Keratinocyte (primary cell): Measurements from ENCODE around the gene SMARCA4.

Experiments
- CTCF ChIP-seq, 3 experiments: IDR thresholded peaks in 1 of 3; conservative IDR thresholded peaks in 1 of 3; optimal IDR thresholded peaks in 1 of 3; 2 replicates in 2 of 3; 3 replicates in 1 of 3; pipeline versions ENCODE3 to v1.5.1; 2011; ENCODE audit warnings: low read length in 3 of 3, mild to moderate bottlenecking in 3 of 3, moderate library complexity in 2 of 3, control low read depth in 1 of 3, inconsistent platforms in 1 of 3; ENCODE audit not compliant: insufficient read depth in 2 of 3; ENCODE audit errors: extremely low read depth in 1 of 3
- EZH2 ChIP-seq: IDR thresholded peaks from one replicate; pipeline ENCODE4 v1.6.1; 2012; ENCODE audit warnings: inconsistent platforms, mild to moderate bottlenecking, low read length, moderate library complexity

GRCh38 chr19:11007385-11007784 is 46.6 kb downstream of the SMARCA4 start:
- TF ChIP-seq CTCF (optimal IDR thresholded peaks at IDR 0.05 in 1 of 3, IDR thresholded peaks at IDR 0.05 in 1 of 3, conservative IDR thresholded peaks at IDR 0.05 in 1 of 3; ENCODE audit: extremely low read depth in 1 of 3, insufficient read depth in 2 of 3, low read length in 3 of 3) (no peak), EZH2 (no peak)
